PC-3 (cell line): ENCODE results near the gene SPATA33. TPM values are rescaled to one million over a fixed set of nuclear protein-coding genes. Genes with fewer than 3 reads are reported as not detected.

Source experiments
- ATAC-seq: fragments of 200-7000 bp; cut with Tn5 transposase; 2 replicates; pipeline ENCODE4 v1.9.1; 2020; ENCODE audit warnings: mild to moderate bottlenecking, moderate library complexity
- BruUV-seq: library from RNA; stranded (reverse); fragments of 400-500 nt; replicated peaks from 2 replicates; lab custom pipeline; 2021; lab: Mats Ljungman, UMichigan
- CTCF ChIA-PET: fragments of 300-600 bp; sonication (Branson Sonifier 250); formaldehyde crosslinking; loops from one replicate; lab custom pipeline; 2022; ENCODE audit warnings: antibody characterized with exemption; lab: Charles Lee
- POLR2A ChIA-PET: fragments of 300-600 bp; sonication (Branson Sonifier 250); formaldehyde crosslinking; loops from one replicate; lab custom pipeline; 2022; ENCODE audit warnings: antibody characterized with exemption; ENCODE audit not compliant: unreplicated experiment; lab: Charles Lee
- DNase-seq: peaks from one replicate; pipeline ENCODE4 v3.0.0-alpha.2; 2015
- H2AFZ ChIP-seq: fragments of 300-600 bp; sonication (generic); 2 replicates; pipeline ENCODE4 v1.6.0; 2016; ENCODE audit warnings: antibody characterized with exemption, low read length
- H3F3A ChIP-seq: fragments of 300-600 bp; sonication (generic); one replicate; pipeline ENCODE4 v1.6.0; 2017; ENCODE audit warnings: antibody characterized with exemption, low read length, control low read depth, mild to moderate bottlenecking; ENCODE audit not compliant: unreplicated experiment
- H3K27ac ChIP-seq: fragments of 300-600 bp; sonication (generic); 2 replicates; pipeline ENCODE4 v1.5.1; 2016; ENCODE audit warnings: mild to moderate bottlenecking, low read length
- H3K27me3 ChIP-seq: fragments of 300-600 bp; sonication (generic); 2 replicates; pipeline ENCODE4 v1.6.1; 2016; ENCODE audit warnings: low read length, mixed read lengths
- H3K36me3 ChIP-seq: fragments of 300-600 bp; sonication (generic); 2 replicates; pipeline ENCODE4 v1.6.1; 2016; ENCODE audit warnings: low read depth, mixed run types, low read length, mixed read lengths
- H3K4me1 ChIP-seq: fragments of 300-600 bp; sonication (generic); 2 replicates; pipeline ENCODE4 v1.5.1; 2016; ENCODE audit warnings: low read length; ENCODE audit not compliant: insufficient read depth
- H3K4me2 ChIP-seq: fragments of 300-600 bp; sonication (generic); 2 replicates; pipeline ENCODE4 v1.6.0; 2016; ENCODE audit warnings: low read length
- H3K4me3 ChIP-seq: fragments of 300-600 bp; sonication (generic); 2 replicates; pipeline ENCODE4 v1.5.1; 2016; ENCODE audit warnings: mild to moderate bottlenecking, low read length, mixed read lengths
- H3K79me2 ChIP-seq: fragments of 300-600 bp; sonication (generic); 2 replicates; pipeline ENCODE4 v1.6.1; 2017; ENCODE audit warnings: low read length, mixed read lengths
- H3K9ac ChIP-seq: fragments of 300-600 bp; sonication (generic); 2 replicates; pipeline ENCODE4 v1.6.0; 2016; ENCODE audit warnings: mild to moderate bottlenecking, low read length
- H3K9me2 ChIP-seq: fragments of 300-600 bp; sonication (generic); replicated peaks from 2 replicates; pipeline ENCODE4 v1.6.1; 2016; ENCODE audit warnings: mixed run types, low read length, mixed read lengths
- H3K9me3 ChIP-seq: fragments of 300-600 bp; sonication (generic); 2 replicates; pipeline ENCODE4 v1.6.1; 2016; ENCODE audit warnings: low read length, mixed read lengths
- H4K20me1 ChIP-seq: fragments of 300-600 bp; sonication (generic); 2 replicates; pipeline ENCODE4 v1.6.1; 2016; ENCODE audit warnings: low read length, mixed read lengths
- CTCF ChIP-seq: fragments of 300-600 bp; sonication (generic); conservative IDR thresholded peaks from 2 replicates; pipeline ENCODE4 v1.5.1; 2017; ENCODE audit warnings: antibody characterized with exemption, low read depth, mild to moderate bottlenecking, low read length
- EZH2 ChIP-seq: fragments of 300-600 bp; sonication (generic); IDR thresholded peaks from one replicate; pipeline ENCODE4 v1.6.1; 2017; ENCODE audit warnings: antibody characterized with exemption, mild to moderate bottlenecking, low read length; ENCODE audit not compliant: unreplicated experiment
- EZH2phosphoT487 ChIP-seq: fragments of 300-600 bp; sonication (generic); IDR thresholded peaks from 2 replicates; pipeline ENCODE4 v1.6.1; 2018; ENCODE audit warnings: mild to moderate bottlenecking, antibody characterized with exemption, low read length, borderline replicate concordance
- intact Hi-C: fragments of 100-400 bp; cut with micrococcal nuclease; formaldehyde crosslinking; loops from 2 replicates; pipeline ENCODE4 v1.9.0; 2023
- total RNA-seq: library from RNA; depleted of rRNA; stranded (reverse); fragments of >200 nt; gene quantifications from 2 replicates; pipeline ENCODE4 v1.2.3, GENCODE V29; 2014

SPATA33 gene
- total RNA-seq, 1 experiment from 2014 or later = 7.9 TPM

- H2AFZ ChIP-seq = peak within 1 kb of the TSS; percentile 73
- intact Hi-C loops = loop anchor here (5.0 to 10.0 kb wide), 2 partner anchors 113 to 171 kb away; partner anchors contain the start of genes FANCA and TCF25
These were observed 44.1 kb downstream of the SPATA33 start, which contains the start of gene SPATA2L for GRCh38 chr16:89701425-89702406. Gene SPATA2L (minus strand): TSS chr16:89701705. CDS start chr16:89701232, 473 bp downstream.

GRCh38 chr16:89704281-89704680, 46.6 kb downstream of the SPATA33 start:
- Histone ChIP-seq H3K4me3 (no peak overlapping the region), H3K4me1 (peaks cover 9% of the 10 kb centered on the region), H2AFZ (no peak overlapping the region), H3K9ac (no peak overlapping the region), H3K36me3 (no peaks in the 10 kb centered on the region), H4K20me1 (no peaks in the 10 kb centered on the region), H3K9me3 (no peaks in the 10 kb centered on the region), H3K79me2 (no peaks in the 10 kb centered on the region), H3K4me2 (no peak overlapping the region), H3K27ac (no peak overlapping the region), H3K27me3 (no peaks in the 10 kb centered on the region), H3K9me2 (no peaks in the 10 kb centered on the region), H3F3A (no peaks in the 10 kb centered on the region)
- ChIA-PET CTCF (no interaction called here), POLR2A (no interaction called here)
- BruUV-seq = no TSS peak
- TF ChIP-seq EZH2 (no peak), EZH2phosphoT487 (no peak), CTCF (no peak)
- no peak for ATAC-seq
- DNase-seq = no peak
- intact Hi-C loops = loop anchor here (5.0 to 10.0 kb wide), 2 partner anchors 111 to 168 kb away; partner anchors contain the start of genes FANCA and TCF25

More at GRCh38 chr16:89701425-89702406, 44.1 kb downstream of the SPATA33 start, which contains the start of gene SPATA2L:
- Histone ChIP-seq H3K9ac (peak within 1 kb of the TSS; percentile 39), H3K79me2 (no peaks in the 10 kb centered on the region), H3K9me3 (no peaks in the 10 kb centered on the region), H3K27ac (peak within 1 kb of the TSS; percentile 17; the same call in 1 of the 2 replicates), H3K36me3 (no peaks in the 10 kb centered on the region), H4K20me1 (no peaks in the 10 kb centered on the region), H3K4me3 (peak within 1 kb of the TSS; percentile 73), H3K9me2 (no peaks in the 10 kb centered on the region), H3F3A (no peaks in the 10 kb centered on the region), H3K4me2 (peak within 1 kb of the TSS; percentile 90), H3K27me3 (no peaks in the 10 kb centered on the region), H3K4me1 (peaks cover 9% of the 10 kb centered on the region)
- ChIA-PET CTCF (interaction anchor here (0.7 kb wide), 1 partner anchor 80 kb away, joined by 8 read pairs; no protein-coding TSS in a partner anchor), POLR2A (no interaction called here)
- ATAC-seq (peak; percentile 63), DNase-seq (peak; percentile 91)
- no TSS peak for BruUV-seq
- TF ChIP-seq EZH2phosphoT487 (no peak), EZH2 (no peak), CTCF (no peak)

- H3K9me3 ChIP-seq = no peaks in the 10 kb centered on the region
- intact Hi-C loops = loop anchor here (10.0 kb wide), 1 partner anchor 110 kb away; the partner anchor contains the start of gene FANCA
- peaks cover 5% of the 10 kb centered on the region for H3K4me1 ChIP-seq
- ChIA-PET POLR2A (no interaction called here), CTCF (no interaction called here)
- DNase-seq = no peak
- H3K4me2 ChIP-seq = no peak overlapping the region
- H3K9ac ChIP-seq = no peak overlapping the region
- H3F3A ChIP-seq = no peaks in the 10 kb centered on the region
- H2AFZ ChIP-seq = no peak overlapping the region
- no peaks in the 10 kb centered on the region for H4K20me1 ChIP-seq
- ATAC-seq = no peak
- BruUV-seq = no TSS peak
- H3K79me2 ChIP-seq = no peaks in the 10 kb centered on the region
- no peak overlapping the region for H3K27ac ChIP-seq
- H3K9me2 ChIP-seq = no peaks in the 10 kb centered on the region
- no peaks in the 10 kb centered on the region for H3K27me3 ChIP-seq
- no peak for TF ChIP-seq EZH2
- no peak for TF ChIP-seq EZH2phosphoT487
- no peak for TF ChIP-seq CTCF
- no peak overlapping the region for H3K4me3 ChIP-seq
- no peaks in the 10 kb centered on the region for H3K36me3 ChIP-seq
These were observed 47.4 kb downstream of the SPATA33 start for GRCh38 chr16:89705006-89705405.
